Middle frontal gyrus (tissue), 1 donor: Measurements from ENCODE around the gene KCNQ1OT1.

ENCODE experiments used
- DNase-seq: peaks from one replicate; pipeline ENCODE4 v3.0.0-alpha.2; 2015; ENCODE audit warnings: low spot score; ENCODE audit errors: extremely low spot score

The KCNQ1OT1 gene

DNA sequence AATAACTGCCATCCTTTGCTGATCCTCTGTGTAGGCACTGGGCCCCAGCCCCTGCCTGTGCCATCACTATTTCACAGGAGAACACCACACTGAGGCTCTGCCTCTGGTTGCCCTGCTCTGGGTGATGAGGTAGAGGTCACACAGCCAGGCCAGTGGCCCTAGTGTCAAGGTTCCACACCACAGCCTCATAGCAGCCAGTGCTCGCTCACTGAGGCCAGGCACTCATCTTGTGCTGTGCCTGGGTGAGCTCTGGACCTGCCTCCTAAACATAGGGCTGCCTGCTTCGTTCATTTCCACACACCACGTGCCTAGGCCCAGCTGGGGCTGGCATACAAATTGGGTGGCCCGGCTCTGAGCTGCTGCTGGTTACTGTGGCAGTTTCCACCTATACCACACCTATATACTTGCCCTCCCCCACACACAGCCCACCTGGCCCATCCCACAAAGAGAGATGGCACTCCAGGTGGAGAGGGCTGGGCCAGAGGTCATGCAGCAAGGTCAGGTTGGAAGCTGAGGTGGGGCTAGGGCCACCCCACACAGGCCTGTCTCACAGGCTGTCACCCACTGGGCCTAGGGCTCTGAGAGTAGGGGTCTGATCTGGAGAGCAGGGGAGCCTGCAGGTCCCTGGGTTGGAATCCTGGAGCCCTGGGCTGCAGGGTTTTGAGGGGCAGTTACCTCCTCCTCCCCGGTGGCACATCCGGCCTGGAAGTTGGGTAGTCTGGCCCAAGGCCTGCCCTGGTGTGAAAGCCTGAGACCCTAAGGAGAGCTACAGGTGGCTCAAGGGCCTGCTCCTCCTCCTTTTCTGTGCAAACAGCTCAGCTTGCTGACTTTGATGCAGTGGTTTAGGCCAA, 11.2 kb downstream of the KCNQ1OT1 start:
- no peak for DNase-seq

DNA sequence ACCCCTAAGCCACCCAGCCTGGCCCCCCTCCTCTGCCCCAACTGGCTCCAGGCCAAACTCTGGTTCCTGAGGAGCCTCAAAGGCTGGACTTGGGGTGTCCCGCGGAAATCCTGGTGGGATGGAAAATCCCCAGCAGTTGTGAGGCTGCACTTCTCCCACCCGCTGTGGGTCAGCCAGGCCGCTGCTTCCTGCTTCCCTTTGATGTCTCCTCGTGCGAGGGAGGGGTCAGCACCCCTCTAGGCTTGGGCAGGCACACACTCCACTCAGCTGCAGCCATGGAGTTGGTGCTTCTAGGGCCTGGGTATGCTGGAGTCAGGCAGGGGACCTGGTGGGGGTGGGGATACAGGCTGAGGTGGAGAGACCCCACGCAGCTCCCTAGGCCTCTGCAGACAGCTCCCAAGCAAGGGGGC, 12.0 kb downstream of the KCNQ1OT1 start:
- DNase-seq = no peak

DNA sequence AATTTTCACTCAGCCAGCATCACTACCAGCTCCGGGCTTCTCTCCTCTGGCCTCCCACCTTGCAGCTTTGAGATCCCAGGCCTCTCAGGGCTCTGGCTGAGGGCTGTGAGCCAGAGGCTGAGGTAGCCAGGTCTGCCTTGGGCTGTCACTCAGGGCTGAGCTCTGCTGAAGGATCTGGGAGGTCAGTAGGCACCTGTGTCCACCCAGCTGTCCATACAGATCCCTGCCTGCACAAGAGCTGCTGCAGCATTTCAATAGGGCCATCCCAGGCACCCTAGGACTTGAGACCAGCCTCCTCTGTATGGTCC, 12.6 kb downstream of the KCNQ1OT1 start:
- no peak for DNase-seq

DNA sequence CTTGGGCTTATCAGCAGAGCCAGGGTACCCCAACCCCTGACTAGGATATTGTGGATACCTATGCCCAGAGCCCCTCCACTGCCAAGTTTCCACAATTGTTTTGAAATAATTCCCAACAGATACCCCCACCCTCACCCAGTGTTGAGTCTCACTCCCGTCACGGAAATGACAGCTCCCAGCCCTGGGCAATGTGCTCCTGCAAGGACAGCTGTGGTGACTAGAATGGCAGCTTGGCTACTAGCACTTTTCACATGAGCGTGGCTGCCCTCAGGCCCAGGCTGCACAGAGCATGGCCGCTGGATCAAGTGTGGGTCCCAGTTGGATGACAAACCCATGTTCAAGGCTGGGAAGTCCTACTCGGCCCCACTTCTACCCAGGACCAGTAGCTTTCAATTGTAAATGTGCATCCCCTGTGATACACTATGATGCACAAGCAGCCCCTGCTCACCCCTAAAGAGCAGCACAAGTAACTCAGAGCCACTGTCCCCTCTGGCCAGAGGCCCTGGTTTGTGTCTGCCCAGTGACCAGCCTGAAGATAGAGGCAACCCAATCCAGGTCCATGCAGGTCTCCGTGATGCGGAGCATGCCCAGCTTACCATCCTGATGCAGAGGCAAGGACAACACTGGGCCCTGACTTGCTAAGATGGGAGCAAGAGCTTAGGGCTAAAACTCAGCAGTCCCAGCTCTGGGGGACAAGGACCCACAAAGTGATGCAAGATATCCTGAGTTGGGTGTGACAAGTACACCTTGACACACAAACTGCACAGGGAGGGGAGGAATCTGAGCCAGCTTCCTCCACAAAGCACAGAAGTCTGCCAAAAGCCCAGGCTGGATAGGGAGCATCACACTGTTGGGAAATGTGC, 13.2 kb downstream of the KCNQ1OT1 start:
- DNase-seq = no peak

DNA sequence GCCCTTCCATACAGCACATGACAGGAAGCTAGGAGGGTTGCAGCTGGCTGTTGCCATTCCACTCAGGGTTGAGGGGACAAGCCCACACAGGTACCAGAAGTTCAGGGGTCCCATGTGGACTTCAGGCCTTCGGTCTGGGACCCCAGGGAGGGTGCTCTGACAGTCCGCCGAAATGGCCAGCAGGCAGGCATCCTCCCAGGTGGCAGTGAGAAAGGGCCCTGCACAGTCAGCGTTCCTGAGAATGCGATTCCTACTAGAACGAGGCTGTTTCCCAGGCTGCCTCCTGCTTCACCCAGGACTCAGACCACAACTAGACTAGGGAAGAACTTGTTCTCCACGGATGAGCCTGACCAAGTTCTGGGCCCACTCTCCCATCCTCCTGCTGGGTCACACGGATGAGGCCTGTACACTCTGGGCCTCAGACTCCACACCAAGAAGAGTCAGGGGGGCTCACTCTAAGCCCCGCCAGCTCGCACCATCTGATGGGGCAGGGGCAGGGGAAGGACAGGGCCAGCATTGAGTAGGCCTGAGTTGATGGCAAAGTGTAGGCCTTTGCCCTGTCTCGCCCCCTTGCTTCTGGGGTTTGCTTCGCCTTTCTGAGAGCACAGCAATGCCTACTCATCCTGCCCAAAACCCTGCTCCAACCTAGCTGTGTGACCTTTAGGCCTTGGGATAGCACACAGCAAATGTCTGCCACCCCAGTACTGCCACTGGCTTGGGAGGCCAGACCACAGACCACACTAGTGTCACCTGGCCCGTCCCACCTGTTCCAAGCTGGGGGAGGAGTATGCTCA, 14.0 kb downstream of the KCNQ1OT1 start:
- no peak for DNase-seq

DNA sequence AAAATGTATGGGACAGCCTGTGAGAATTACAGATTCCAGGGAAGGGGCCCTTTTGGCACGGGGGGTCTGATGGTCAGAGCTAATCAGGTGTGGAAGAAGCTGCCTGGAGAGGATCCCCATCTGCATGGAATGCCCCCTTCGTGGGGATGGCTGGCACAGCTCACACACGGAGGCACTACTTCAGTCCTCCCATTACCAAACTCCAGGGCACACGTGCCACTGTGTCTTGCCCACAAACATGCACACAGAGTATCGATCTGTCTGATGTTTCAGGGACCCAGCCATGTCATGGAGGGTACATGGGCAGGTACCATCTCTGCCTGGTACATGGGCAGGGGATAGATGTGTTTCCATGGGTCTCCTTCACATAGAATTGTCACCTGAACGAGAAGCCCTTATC, 14.7 kb downstream of the KCNQ1OT1 start:
- no peak for DNase-seq

DNA sequence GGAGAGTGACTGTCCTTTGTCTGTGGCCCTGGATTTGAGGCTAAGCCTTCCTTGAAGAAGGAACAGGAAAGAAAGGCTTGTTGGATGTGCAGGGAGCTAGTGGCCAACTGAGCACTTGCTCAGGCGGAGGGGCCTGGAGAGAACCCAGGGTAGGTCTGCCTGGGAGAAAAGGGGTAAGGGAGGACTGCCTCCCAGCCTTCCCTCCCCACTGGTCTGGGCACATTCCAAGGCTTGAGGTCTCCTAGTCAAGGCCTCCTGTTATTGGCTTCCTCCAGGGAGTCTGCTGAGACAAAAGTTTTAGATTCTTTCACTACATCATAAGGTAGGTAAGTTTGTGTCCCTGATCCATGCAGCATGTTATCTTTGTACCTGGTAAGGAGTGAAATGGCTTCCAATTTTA, 15.2 kb downstream of the KCNQ1OT1 start:
- DNase-seq = no peak

DNA sequence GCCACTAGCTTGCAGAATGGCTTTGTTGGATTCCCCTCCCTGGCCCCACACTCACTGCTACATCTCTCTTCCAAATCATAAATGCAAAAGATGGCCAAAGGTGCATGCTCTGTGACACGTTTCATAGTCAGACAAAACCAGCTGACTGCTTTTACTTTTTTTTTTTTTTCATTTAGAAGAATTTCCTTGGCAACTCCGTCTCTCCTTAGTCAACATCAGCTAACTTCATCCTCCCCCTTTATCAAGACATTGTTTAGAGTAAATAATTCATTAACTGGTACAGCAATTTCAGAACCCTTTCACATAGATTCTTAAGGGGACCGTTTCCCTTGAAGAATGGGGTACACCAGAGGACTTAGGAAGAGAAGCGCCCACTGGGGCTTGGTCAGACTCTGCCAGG, 16.0 kb downstream of the KCNQ1OT1 start:
- DNase-seq = no peak

DNA sequence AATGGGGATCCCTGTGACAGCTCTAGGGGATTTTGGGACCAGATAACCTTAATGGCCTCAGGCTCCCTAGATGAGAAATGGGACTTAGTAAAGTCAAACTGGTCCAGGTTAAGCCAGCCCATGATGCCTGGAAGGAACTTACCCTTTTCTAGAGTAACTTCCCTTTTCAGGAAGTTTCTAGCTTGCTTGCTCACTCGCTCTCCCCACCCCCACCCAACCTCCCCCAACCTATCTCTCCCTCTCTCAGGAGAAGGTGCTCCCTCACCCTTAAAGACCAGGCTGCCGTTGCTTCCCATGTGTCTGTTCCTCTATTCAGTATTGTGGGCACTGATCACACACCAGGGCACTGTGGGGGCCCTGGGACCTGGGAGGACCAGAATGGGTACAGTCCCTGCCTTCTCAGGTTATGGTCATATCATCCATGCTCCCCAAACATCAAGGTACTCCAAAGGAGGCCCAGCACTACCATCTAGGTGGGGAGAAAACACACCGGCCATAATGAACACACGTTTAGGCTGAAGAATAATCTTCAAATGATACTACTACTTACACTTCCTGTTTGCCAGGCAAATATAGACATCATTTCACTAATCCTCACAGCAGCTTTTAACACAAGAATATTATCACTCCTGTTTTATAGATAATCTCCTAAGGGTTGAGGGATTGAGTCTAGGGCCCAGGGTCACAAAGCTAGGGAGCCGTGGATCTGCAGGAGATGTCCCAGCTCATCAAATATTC, 18.2 kb downstream of the KCNQ1OT1 start:
- no peak for DNase-seq

DNA sequence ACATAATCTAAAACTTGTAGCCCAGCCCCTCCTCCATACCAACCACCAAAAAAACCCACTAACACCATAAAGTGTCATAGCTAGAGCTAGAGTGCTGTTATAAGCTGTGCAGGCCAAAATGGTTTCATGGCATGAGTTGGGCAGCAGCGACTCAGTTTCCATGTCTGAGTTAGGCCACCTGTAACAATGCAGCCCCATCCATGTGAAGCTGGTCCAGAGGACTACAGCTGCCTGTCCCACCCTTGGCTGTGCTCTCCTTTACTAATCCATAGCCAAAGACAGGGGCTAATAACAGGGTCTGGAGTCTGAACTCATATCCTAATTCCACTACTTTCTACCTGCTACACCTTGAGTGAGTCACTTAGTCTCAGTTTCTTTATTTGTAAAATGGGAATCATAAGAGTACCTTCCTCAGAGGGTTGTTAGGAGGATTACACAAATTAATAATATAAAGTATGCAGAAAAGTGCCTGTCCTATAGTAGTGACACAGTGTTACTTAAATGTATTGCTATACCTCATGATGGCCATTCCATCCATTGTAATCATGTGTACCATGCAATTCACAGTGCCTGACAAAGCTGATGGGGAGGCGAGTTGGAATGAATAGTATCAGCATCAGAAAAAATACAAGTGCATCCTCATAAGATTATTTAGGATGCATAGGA, 20.6 kb downstream of the KCNQ1OT1 start:
- no peak for DNase-seq

DNA sequence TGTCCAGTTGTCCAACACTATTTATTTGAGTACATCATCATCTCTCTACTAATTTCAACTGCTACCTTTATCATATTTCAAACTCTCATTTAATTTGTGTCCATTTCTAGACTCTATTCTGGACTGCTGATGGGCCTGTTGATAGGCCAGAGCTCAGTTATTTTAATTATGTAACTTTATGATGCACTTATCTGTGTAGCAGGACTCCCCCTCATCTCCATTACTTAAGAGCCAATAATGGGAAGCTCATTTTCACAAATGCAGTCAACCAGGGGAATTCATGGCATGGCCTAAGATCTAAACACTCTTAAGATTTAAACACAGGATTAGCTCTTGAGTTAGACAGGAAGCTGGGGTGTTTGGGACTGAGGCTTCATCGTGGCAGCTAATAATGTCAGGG, 21.4 kb downstream of the KCNQ1OT1 start:
- no peak for DNase-seq

DNA sequence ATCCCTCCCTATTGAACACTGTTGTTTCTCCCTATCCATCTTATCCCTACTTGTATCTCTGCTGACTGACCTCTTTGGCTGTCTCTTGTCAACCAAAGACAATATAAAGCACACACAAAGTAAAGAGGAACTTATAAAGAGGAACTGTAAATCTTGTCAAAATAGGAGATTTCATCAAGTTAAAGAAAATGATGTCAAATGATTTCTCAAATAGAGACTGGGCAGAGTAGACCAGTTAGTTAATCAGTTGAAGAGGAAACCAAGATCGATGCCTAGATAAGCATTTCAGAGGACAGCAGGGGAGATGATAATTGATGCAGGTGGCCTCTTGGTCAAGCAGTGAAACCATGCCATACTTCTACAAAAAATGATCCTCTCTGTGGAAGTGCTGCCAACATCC, 22.7 kb downstream of the KCNQ1OT1 start:
- no peak for DNase-seq

DNA sequence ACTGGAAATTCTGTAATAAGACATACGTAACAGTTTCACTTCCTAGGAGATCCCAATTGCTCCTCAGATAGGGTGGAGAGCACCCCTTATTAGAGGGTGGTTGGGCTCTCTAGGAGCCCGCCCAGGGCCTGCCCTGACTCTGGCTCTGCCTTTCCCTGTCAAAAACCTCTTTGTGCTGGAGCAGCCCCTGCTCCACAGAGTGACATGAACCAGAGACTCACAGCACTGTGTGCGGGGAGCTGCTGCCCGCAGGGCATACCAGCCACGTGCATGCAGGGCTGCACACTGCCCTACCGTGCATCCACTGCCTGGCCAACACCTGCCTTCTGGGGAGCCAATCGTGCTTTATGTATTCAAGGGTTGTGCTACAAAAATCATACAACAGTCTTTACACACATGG, 24.3 kb downstream of the KCNQ1OT1 start:
- no peak for DNase-seq

DNA sequence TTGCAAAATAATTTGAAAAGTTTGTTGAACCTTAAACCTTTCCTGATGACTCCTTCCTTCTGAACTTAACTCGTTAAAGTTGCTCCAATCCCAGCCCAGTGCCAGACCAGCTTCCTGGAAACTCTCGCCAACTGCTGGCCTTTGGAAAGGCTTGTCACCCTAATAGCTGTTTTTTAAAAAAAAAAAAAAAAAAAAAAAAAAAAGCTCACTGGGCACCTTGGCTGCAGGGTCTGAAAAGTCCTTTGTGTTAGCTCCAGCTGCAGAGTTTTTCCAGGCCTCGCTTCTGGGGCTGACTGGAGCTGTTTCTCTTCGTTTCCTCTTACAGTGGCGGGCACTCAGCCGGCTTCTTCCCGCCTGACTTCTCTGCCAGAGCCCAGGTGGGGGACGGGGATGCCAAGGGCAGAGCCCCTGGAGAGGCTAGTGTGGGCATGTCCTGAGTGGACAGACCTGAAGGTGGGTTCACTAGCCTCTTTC, 25.1 kb downstream of the KCNQ1OT1 start:
- no peak for DNase-seq

DNA sequence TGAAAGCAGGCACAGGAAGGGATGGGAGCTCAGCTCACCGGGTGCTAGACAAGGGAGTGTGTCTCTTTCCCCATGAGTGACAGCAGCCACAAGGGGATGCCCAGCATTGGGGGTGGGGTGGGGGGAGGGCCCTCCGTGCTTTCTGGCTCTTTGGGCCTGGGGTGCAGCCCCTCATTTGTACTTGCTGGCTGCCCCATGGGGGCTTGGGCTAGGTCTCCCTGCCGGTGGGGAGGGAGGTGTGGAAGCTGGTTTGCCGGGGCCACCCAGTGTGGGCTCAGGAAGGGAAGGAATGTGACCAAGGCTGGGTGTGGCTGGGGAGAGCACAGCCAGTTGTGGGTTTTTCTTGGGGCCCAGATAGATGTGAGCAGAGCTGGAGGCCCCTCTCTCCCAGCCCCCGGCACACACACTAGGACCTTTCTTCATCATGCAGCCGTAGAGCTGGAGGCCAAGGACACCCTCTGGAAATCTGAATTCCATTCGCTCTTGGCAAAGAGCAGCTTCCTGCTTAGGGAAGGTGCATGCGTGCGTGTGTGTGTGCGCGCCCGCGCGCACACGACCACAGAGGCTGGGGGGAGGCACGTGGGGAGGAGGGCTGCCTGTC, 25.8 kb downstream of the KCNQ1OT1 start:
- DNase-seq = no peak

DNA sequence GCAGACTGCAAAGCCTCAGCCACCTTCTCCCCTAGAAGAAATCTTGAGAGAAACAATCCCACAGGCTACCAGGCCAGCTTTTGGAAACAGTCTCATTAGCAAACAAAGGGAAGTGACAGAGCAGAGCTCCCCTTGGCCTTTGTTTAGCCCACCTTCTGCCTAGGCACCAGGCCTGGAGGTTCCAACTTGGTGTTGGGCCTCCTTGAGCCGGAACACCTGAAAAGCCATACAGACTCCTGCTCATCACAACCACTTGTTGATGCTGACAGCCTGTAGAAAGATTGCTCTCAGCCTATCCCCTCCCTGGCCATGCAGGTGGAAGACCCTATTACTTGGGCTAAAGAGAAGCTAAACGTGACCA, 26.6 kb downstream of the KCNQ1OT1 start:
- no peak for DNase-seq

DNA sequence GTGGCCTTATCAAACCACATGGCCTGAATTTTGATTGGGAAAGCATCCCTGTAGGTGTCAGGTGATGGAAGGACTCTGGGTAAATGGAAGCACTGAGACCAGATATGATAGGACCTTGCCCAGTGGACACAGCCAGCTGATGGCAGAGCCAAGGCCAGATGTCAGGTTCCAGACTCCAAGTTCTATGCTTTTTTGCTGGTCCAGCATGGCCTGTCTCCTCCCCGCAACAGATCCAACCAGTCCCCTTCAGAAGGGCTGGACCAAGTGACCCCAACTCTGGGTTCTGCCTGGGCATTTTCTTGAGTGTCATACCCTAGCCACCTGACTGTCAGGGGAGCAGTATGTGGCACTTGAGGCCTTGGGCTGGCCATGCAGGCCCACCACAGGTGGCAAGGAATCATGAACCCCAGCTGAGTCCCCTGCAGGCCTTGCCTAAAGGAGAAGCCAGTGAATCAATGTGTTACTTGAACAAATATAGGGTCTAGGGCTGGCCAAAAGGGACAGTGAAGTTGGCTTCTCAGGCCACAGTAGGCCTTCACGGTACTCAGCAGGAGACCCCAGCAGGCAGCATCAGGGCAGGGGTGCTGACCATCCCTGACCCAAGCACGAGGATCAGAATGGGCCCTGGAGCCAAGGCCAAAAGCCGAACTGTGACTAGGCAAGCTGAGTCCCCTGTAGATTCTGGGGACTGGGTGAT, 27.1 kb downstream of the KCNQ1OT1 start:
- DNase-seq = no peak

DNA sequence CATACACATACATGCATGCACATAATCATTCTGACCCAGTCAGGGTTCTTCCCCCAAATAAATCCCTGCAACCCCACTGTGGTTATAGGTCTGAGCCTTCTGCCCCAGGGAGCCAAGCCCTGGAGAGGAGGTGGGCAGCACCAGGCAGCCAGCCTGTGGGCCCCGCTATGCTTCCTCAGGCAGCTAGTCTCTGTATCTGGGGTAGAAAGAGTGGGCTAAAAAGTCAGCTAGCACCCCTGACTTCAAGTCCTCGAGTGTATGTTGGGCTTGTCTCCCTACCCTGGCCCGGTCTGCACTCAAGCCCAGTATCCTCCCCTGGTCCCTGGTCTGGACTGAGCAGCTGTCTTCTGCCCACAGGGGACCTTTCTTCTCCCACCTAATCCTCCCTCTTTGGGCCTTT, 28.0 kb downstream of the KCNQ1OT1 start:
- DNase-seq = no peak

DNA sequence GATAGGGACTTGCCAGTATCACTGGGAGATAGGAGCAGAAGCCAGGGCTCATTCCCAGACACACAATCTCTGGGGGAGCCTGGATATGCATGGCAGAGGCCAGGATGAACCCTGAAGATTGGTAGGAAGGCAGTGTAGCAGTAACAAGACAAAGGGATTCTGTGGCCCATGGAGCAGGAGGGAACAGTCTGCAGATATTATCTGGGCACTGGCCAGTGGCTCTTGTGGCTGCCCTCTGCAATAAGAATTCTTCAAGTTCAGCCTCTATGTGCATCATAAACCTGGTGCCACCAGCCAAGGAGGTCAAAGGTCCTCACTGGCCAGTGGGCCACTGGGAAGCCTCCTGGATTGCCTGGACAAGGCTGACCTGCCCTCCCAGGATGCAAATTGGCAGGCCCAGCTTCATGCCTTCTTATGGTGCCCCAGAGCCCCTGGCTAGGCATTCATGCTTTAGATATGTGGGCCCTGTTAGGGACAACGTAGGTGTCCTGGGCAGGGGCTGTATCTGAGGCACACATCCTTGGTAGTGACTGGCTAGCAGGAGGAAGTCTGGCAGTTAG, 29.2 kb downstream of the KCNQ1OT1 start:
- DNase-seq = no peak
